Neural cell (in vitro differentiated cells): ENCODE measurements around the gene P4HA2.
"Not testable (repeated sequence)": the region's sequence is repeated elsewhere in the genome, so short reads cannot be mapped to it uniquely, and the experiment has no call there.

Experiments used
- EP300 ChIP-seq: fragments of 450-650 bp; conservative IDR thresholded peaks from 2 replicates; pipeline ENCODE4 v1.6.1; 2014; ENCODE audit warnings: antibody characterized with exemption, mild to moderate bottlenecking, moderate library complexity; ENCODE audit not compliant: poor library complexity, severe bottlenecking
- MXI1 ChIP-seq: fragments of 450-650 bp; conservative IDR thresholded peaks from 2 replicates; pipeline ENCODE4 v1.6.1; 2014; ENCODE audit warnings: antibody characterized with exemption, mild to moderate bottlenecking; ENCODE audit not compliant: poor library complexity, severe bottlenecking
- TF ChIP-seq, protein P1 (sequence below): fragments of 450-650 bp; IDR thresholded peaks from 2 replicates; pipeline ENCODE4 v1.5.1; 2014; ENCODE audit warnings: antibody characterized with exemption, mild to moderate bottlenecking, moderate library complexity; ENCODE audit not compliant: poor library complexity, severe bottlenecking

DNA sequence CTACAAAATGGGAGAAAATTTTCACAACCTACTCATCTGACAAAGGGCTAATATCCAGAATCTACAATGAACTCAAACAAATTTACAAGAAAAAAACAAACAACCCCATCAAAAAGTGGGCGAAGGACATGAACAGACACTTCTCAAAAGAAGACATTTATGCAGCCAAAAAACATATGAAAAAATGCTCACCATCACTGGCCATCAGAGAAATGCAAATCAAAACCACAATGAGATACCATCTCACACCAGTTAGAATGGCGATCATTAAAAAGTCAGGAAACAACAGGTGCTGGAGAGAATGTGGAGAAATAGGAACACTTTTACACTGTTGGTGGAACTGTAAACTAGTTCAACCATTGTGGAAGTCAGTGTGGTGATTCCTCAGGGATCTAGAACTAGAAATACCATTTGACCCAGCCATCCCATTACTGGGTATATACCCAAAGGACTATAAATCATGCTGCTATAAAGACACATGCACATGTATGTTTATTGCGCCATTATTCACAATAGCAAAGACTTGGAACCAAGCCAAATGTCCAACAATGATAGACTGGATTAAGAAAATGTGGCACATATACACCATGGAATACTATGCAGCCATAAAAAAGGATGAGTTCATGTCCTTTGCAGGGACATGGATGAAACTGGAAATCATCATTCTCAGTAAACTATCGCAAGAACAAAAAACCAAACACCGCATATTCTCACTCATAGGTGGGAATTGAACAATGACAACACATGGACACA, 65.9 kb downstream of the P4HA2 start:
- TF ChIP-seq MXI1, EP300: not testable (repeated sequence)
- TF ChIP-seq, protein P1, sequence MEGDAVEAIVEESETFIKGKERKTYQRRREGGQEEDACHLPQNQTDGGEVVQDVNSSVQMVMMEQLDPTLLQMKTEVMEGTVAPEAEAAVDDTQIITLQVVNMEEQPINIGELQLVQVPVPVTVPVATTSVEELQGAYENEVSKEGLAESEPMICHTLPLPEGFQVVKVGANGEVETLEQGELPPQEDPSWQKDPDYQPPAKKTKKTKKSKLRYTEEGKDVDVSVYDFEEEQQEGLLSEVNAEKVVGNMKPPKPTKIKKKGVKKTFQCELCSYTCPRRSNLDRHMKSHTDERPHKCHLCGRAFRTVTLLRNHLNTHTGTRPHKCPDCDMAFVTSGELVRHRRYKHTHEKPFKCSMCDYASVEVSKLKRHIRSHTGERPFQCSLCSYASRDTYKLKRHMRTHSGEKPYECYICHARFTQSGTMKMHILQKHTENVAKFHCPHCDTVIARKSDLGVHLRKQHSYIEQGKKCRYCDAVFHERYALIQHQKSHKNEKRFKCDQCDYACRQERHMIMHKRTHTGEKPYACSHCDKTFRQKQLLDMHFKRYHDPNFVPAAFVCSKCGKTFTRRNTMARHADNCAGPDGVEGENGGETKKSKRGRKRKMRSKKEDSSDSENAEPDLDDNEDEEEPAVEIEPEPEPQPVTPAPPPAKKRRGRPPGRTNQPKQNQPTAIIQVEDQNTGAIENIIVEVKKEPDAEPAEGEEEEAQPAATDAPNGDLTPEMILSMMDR: not testable (repeated sequence)
